Suprapubic skin (tissue), 4 donors: ENCODE measurements around the gene RLF. TPM values are rescaled to one million over a fixed set of nuclear protein-coding genes. Genes with fewer than 3 reads are reported as not detected.

Experiments
- DNase-seq, 2 donors: peaks; one replicate each; pipeline ENCODE4 v3.0.0-alpha.2; 2019; ENCODE audit warnings: low spot score in 2 of 2
- H3K27ac ChIP-seq: fragments of 200-600 bp; sonication (generic); one replicate; pipeline ENCODE4 v1.5.1; 2019
- H3K27me3 ChIP-seq: fragments of 200-600 bp; sonication (generic); one replicate; pipeline ENCODE4 v1.5.1; 2019
- H3K36me3 ChIP-seq: fragments of 200-600 bp; sonication (generic); one replicate; pipeline ENCODE4 v1.5.1; 2019
- H3K4me1 ChIP-seq: fragments of 200-600 bp; sonication (generic); one replicate; pipeline ENCODE4 v1.5.1; 2019
- H3K4me3 ChIP-seq: fragments of 200-600 bp; sonication (generic); one replicate; pipeline ENCODE4 v1.5.1; 2019; ENCODE audit warnings: mild to moderate bottlenecking
- H3K9me3 ChIP-seq: fragments of 200-600 bp; sonication (generic); one replicate; pipeline ENCODE4 v1.5.1; 2019
- CTCF ChIP-seq, 2 donors: fragments of 200-600 bp in 1 of 2; fragments of 450-650 bp in 1 of 2; sonication (generic) in 1 of 2; IDR thresholded peaks; one replicate each; pipeline ENCODE4 v1.5.1; 2016 to 2019; ENCODE audit warnings: antibody characterized with exemption in 2 of 2, mild to moderate bottlenecking in 1 of 2, moderate library complexity in 1 of 2
- EP300 ChIP-seq: sonication (generic); formaldehyde crosslinking; IDR thresholded peaks from one replicate; pipeline ENCODE4 v1.6.1; 2017; ENCODE audit warnings: antibody characterized with exemption
- POLR2A ChIP-seq, 2 donors: fragments of 450-650 bp; IDR thresholded peaks; one replicate each; pipeline ENCODE4 v1.6.1; 2017; ENCODE audit warnings: antibody characterized with exemption in 2 of 2, mild to moderate bottlenecking in 2 of 2, moderate library complexity in 2 of 2
- POLR2AphosphoS5 ChIP-seq, 3 donors: sonication (generic); formaldehyde crosslinking; IDR thresholded peaks; one replicate each; pipeline ENCODE4 v1.6.1; 2017; ENCODE audit warnings: antibody characterized with exemption in 3 of 3
- WGBS: methylation state at CpG from one replicate; pipeline ENCODE4 v1.1.5; 2018; 5-methylcytosine and 5-hydroxymethylcytosine counted together
- total RNA-seq, 4 donors: library from RNA; depleted of rRNA; stranded (reverse); fragments of >200 nt; gene quantifications; one replicate each; pipeline ENCODE4 v1.1.0, GENCODE V29; 2016

RLF gene
- total RNA-seq: 10 to 100 TPM; 17.3 to 32.9 (median 21.3) TPM

GRCh38 chr1:40161125-40161887 is at the start of gene RLF:
Gene RLF, plus strand, starts transcription at chr1:40161387. Its CDS starts 13 bp downstream, at chr1:40161400.
- H3K4me1 ChIP-seq: peaks cover 34% of the 10 kb centered on the region
- no peaks in the 10 kb centered on the region for H3K27me3 ChIP-seq
- TF ChIP-seq CTCF (IDR thresholded peaks at IDR 0.05) (no peak), POLR2A (IDR thresholded peaks at IDR 0.05) (peak; percentile 93 to 97), EP300 (peak; percentile 52), POLR2AphosphoS5 (IDR thresholded peaks at IDR 0.05) (peak; percentile 69 to 93 (median 86))
- H3K9me3 ChIP-seq: no peaks in the 10 kb centered on the region
- H3K27ac ChIP-seq: peak within 1 kb of the TSS; percentile 95
- peak; percentile 97 to 98 for DNase-seq
- no peaks in the 10 kb centered on the region for H3K36me3 ChIP-seq
- WGBS: 1% methylated on average over 34 of the region's 62 CpGs
- peak within 1 kb of the TSS; percentile 83 for H3K4me3 ChIP-seq

- Histone ChIP-seq H3K36me3 (no peaks in the 10 kb centered on the region), H3K4me3 (no peak overlapping the region), H3K27ac (no peak overlapping the region), H3K27me3 (peaks cover 10% of the 10 kb centered on the region), H3K9me3 (no peaks in the 10 kb centered on the region), H3K4me1 (no peaks in the 10 kb centered on the region)
- 87% methylated on average over 3 of the region's 3 CpGs for WGBS
- DNase-seq: no peak
- TF ChIP-seq EP300 (no peak), POLR2AphosphoS5 (IDR thresholded peaks at IDR 0.05) (no peak), POLR2A (IDR thresholded peaks at IDR 0.05) (no peak), CTCF (IDR thresholded peaks at IDR 0.05) (no peak)
These were observed 46.8 kb upstream of the RLF start for GRCh38 chr1:40114400-40114799.

DNA sequence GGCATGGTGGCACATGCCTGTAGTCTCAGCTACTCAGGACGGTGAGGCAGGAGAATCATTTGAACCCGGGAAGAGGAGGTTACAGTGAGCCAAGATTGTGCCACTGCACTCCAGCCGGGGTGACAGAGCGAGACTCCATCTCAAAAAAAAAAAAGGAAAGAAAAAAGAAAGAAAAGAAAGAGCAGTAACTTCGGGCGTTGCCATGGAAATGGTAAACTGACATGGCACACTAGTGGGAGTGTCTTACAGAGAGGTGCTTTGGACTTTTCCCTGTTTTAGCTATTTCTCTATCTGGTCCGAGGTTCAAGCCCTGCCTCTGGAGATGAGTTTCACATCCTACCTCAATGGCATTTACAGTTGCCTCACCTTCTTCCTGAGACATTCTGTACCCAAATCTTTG is 41.1 kb upstream of the RLF start:
- 85% methylated on average over 7 of the region's 7 CpGs for WGBS
- no peaks in the 10 kb centered on the region for H3K4me1 ChIP-seq
- no peak for DNase-seq
- H3K27ac ChIP-seq: no peak overlapping the region
- H3K36me3 ChIP-seq: no peaks in the 10 kb centered on the region
- no peak for TF ChIP-seq CTCF (IDR thresholded peaks at IDR 0.05)
- no peak for TF ChIP-seq POLR2A (IDR thresholded peaks at IDR 0.05)
- no peak for TF ChIP-seq POLR2AphosphoS5 (IDR thresholded peaks at IDR 0.05)
- no peak for TF ChIP-seq EP300
- H3K4me3 ChIP-seq: no peak overlapping the region
- H3K9me3 ChIP-seq: no peaks in the 10 kb centered on the region
- peaks cover 12% of the 10 kb centered on the region for H3K27me3 ChIP-seq

DNA sequence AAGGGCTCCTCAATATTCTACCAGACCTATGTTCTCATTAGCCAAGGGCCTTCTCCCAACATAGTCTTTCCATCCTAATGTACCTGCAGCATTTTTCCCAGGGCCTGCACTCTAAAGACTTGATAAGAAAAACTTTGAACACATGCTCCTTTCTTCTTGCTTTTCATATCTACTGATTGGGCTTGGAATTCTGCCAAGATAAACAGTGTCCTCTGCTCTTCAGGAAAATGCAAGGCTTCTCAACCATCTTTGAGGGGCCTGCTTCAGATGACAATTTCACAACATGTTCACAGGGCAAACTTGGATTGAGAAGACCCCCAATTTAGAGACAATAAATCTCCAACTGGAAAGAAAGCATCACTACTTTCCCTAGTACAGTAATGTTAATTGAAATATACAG is 38.3 kb upstream of the RLF start:
- H3K27me3 ChIP-seq: peaks cover 11% of the 10 kb centered on the region
- H3K36me3 ChIP-seq: no peaks in the 10 kb centered on the region
- no peak for TF ChIP-seq EP300
- no peaks in the 10 kb centered on the region for H3K9me3 ChIP-seq
- no peak overlapping the region for H3K4me3 ChIP-seq
- no peaks in the 10 kb centered on the region for H3K4me1 ChIP-seq
- H3K27ac ChIP-seq: no peak overlapping the region
- no peak for DNase-seq

DNA sequence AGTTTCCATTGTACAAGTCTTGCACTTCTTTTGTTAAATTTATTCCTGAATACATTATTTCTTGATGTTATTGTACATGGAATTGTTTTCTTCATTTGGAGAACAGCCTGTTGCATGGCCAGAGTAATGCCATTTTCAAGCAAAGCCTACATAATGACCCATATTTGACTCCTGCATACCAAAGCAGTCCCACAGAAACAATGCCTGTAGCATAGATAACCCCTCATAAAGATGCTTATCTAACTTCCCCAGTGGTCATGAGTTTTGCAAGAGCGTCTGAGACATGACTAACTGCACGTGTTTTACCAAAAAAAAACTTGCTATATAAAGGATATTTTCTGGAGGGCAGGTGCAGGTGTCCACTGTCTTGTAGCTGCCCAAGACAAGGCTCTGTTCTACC is 30.3 kb upstream of the RLF start:
- no peak overlapping the region for H3K27ac ChIP-seq

More for the DNA sequence above, 30.3 kb upstream of the RLF start:
- TF ChIP-seq POLR2AphosphoS5 (IDR thresholded peaks at IDR 0.05) (no peak), POLR2A (IDR thresholded peaks at IDR 0.05) (no peak), CTCF (IDR thresholded peaks at IDR 0.05) (no peak), EP300 (no peak)
- Histone ChIP-seq H3K27me3 (peaks cover 16% of the 10 kb centered on the region), H3K4me3 (no peak overlapping the region), H3K4me1 (peaks cover 6% of the 10 kb centered on the region), H3K9me3 (no peaks in the 10 kb centered on the region), H3K36me3 (no peaks in the 10 kb centered on the region)
- WGBS: 29% methylated on average over 2 of the region's 2 CpGs
- no peak for DNase-seq
